Inflammatory macrophage treated with lipopolysaccharide for 1 hour (primary cell): ENCODE data around the gene ASB10.
A peak's percentile ranks its signal among the peaks of the same experiment; 100 is the strongest.

ENCODE experiments used
- DNase-seq, 2 donors: peaks; one replicate each; pipeline ENCODE4 v3.0.0-alpha.2; 2020 to 2022

Gene ASB10

GRCh38 chr7:151187409-151188251 lies 580 bp upstream of the ASB10 start:
- DNase-seq: no peak

GRCh38 chr7:151185762-151186639 lies 1.0 kb downstream of the ASB10 start:
- DNase-seq: no peak

GRCh38 chr7:151181011-151181431 lies 6.0 kb downstream of the ASB10 start:
- DNase-seq: no peak

- DNase-seq: no peak
These were observed 7.1 kb downstream of the ASB10 start for GRCh38 chr7:151179946-151180345.

- no peak for DNase-seq
These were observed 7.7 kb downstream of the ASB10 start for GRCh38 chr7:151179287-151179860.

GRCh38 chr7:151178831-151179230 lies 8.2 kb downstream of the ASB10 start:
- DNase-seq: no peak

- DNase-seq: no peak
These were observed 8.8 kb downstream of the ASB10 start for GRCh38 chr7:151178236-151178635.

- DNase-seq: no peak
These were observed 9.7 kb downstream of the ASB10 start for GRCh38 chr7:151177310-151177709.

GRCh38 chr7:151176401-151176800 lies 10.6 kb downstream of the ASB10 start:
- no peak for DNase-seq

- no peak for DNase-seq
These were observed 11.2 kb downstream of the ASB10 start for GRCh38 chr7:151175793-151176311.

GRCh38 chr7:151175047-151175792 lies 11.8 kb downstream of the ASB10 start:
- DNase-seq: no peak

GRCh38 chr7:151174246-151175046 lies 12.6 kb downstream of the ASB10 start:
- peak in 1 of 2 donors; percentile 12 for DNase-seq

- DNase-seq: no peak
These were observed 13.4 kb downstream of the ASB10 start for GRCh38 chr7:151173386-151174245.

GRCh38 chr7:151172273-151173141 lies 14.5 kb downstream of the ASB10 start:
- peak; percentile 46 to 88 for DNase-seq

- DNase-seq: no peak
These were observed 18.3 kb downstream of the ASB10 start for GRCh38 chr7:151168787-151169162.

GRCh38 chr7:151168003-151168786 lies 18.9 kb downstream of the ASB10 start:
- peak; percentile 33 to 72 for DNase-seq

- peak in 1 of 2 donors; percentile 10 for DNase-seq
These were observed 19.7 kb downstream of the ASB10 start, which contains the start of gene GBX1 for GRCh38 chr7:151167197-151167961. Gene GBX1, minus strand, starts transcription at chr7:151167694. Its CDS starts 146 bp downstream, at chr7:151167548.
